ENCODE results near the gene TMEM178B.
"Not testable (repeated sequence)": the region's sequence is repeated elsewhere in the genome, so short reads cannot be mapped to it uniquely, and the experiment has no call there.

Gene TMEM178B

DNA sequence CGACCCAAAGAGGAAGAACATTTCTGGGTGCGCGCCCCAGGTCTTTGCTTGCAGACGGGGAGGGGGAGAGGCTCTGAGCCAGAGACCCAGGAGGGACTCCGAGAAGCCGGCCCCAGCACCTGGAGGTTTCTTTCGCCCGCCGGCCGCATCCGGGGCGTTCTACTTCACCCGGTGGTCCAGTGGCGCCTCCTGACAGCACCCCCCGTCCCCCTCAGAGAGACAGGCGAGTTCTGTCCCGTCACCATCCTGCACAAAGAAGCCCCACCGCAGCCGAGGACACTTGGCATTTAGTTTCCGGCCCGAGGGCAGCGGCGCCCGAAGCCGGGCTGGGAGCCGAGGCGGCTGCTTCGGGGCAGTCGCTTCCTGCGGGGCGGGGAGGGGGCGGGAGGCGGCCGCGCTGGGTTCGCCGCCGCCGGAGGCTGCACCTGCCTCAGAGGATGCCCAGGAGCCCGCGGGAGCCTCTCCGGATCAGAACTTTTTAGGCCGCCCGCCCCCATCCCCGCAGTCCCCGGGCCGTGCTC is at the start of gene TMEM178B:
Gene TMEM178B, plus strand, starts transcription at position 424 of the 521 bp plus-strand sequence.
- no peak for DNase-seq

DNA sequence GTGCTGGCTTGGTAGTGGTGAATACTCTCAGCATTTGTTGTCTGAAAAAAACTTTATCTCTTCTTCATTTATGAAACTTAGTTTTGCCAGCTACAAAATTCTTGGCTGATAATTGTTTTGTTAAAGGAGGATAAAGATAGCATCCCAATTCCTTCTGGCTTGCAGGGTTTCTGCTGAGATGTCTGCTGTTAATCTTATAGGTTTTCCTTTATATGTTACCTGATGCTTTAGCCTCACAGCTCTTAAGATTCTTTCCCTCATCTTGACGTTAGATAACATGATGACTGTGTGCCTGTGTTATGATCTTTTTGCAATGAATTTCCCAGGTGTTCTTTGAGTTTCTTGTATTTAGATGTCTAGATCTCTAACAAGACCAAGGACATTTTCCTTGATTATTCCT is 49.2 kb upstream of the TMEM178B start:
- no peak for DNase-seq

DNA sequence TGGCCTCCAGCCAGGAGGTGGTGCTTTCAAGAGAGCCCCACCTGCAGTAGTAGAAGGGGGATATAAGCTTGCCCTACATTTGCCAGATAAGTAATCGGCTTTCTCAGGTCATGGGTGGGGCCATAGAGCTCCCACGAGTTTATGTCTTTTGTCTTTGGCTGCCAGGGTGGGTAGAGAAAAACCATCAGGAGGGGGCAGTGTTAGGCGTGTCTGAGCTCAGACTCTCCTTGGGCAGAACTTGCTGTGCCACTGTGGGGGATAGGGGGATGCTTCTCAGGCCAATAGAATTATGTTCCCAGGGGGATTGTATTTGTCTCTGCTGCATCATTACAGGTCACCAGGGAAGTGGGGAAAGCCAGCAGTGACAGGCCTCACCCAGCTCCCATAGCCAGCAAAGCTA is 46.8 kb upstream of the TMEM178B start:
- DNase-seq, result no peak

DNA sequence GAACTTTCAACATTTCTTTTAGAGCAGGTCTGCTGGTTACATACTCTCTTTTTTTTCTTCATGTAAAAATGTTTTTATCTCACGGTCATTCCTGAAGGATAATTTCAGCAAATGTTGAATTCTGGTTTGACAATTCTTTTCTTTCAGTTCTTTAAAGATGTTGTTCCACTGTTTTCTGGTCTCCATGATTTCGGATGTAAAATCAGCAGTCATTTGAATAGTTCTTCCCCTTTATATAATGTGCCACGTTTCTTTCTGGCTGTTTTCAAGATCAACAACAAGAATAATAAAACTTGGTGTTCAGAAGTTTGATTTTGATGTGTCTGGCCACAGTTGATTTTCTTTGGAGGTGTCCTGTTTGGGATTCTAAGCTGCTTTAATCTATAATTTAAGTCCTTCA is 45.1 kb upstream of the TMEM178B start:
- DNase-seq, result no peak

- not testable (repeated sequence) for DNase-seq
These were observed 41.1 kb upstream of the TMEM178B start for GRCh38 chr7:141032539-141033323.

DNA sequence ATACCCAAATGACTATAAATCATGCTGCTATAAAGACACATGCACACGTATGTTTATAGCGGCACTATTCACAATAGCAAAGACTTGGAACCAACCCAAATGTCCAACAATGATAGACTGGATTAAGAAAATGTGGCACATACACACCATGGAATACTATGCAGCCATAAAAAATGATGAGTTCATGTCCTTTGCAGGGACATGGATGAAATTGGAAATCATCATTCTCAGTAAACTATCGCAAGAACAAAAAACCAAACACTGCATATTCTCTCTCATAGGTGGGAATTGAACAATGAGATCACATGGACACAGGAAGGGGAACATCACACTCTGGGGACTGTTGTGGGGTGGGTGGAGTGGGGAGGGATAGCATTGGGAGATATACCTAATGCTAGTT is 35.8 kb upstream of the TMEM178B start:
- not testable (repeated sequence) for DNase-seq

DNA sequence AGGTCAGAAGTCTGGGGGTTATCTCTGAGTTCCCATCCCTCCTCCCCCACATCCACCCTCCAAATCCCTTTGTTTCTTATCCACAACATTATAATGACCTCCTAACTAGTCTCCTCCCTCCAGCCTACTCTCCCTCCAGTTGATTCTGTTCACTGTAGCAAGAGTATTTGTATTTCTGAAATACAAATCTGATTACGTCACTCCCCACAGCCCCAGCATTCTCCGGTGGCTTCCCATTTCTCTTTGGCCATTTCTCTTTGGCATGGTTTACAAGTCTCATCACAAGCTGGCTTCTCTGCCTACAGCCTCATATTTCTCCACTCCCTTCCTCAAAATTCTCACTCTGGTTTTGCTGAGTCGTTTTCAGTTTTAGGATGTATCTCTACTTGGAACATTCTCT is 34.5 kb upstream of the TMEM178B start:
- no peak for DNase-seq

DNA sequence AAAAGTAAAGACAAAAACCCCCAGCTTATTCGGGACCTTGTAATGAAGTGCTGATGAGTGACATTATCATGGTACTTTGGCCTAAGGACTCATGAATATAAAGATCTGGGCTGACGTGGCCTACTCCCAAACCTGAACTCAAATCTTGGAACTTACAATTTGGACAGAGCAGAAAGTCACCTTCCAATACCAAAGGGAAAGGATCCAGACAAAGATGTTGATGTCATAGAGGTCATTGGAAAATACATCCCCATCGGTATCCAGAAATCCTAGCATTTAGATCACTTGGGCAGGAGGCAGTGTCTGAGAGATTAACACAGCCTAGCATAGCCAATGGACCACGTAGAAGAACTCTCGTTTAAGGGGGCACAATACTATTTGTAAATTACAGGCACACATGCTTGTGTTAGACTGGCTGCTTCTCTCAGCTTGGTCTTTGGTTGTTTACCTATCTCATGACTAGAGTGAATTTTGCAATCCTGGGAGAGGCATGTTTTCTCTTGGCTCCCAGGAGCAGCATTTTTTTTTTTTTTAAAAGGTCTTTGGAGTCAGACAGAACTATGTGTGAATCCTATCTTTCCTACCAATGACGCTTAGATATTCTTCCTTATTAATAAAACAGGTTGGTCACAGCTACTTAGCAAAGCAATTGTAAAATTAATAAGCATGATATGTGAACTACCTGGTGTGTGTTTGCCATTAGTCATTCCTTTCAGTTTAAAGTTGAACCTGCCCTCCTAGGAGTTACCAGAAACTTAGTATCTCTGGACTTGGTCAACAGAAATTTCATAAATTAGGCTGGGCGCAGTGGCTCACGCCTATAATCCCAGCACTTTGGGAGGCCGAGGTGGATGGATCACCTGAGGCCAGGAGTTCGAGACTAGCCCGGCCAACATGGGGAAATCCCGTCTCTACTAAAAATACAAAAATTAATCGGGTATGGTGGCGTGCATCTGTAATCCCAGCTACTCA is 31.4 kb upstream of the TMEM178B start:
- DNase-seq, result no peak

DNA sequence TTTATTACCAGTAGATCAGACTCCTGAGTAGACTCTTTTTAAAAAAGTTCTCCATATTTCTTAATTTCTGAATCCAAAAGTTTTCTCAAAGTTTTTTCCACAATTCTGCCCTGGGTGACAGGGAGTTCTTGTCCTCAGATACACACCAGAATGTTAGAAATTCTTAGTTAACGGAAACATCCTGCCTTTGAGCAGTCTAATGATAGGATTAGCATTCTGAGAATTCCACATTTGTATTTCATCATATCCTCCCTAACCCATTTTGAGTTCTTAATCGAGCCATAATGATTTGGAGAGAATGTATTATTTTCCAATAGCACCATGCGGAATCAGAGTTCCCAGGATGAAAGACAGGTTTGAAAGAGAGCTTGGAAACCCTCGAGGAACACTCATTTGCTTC is 30.2 kb upstream of the TMEM178B start:
- no peak for DNase-seq

DNA sequence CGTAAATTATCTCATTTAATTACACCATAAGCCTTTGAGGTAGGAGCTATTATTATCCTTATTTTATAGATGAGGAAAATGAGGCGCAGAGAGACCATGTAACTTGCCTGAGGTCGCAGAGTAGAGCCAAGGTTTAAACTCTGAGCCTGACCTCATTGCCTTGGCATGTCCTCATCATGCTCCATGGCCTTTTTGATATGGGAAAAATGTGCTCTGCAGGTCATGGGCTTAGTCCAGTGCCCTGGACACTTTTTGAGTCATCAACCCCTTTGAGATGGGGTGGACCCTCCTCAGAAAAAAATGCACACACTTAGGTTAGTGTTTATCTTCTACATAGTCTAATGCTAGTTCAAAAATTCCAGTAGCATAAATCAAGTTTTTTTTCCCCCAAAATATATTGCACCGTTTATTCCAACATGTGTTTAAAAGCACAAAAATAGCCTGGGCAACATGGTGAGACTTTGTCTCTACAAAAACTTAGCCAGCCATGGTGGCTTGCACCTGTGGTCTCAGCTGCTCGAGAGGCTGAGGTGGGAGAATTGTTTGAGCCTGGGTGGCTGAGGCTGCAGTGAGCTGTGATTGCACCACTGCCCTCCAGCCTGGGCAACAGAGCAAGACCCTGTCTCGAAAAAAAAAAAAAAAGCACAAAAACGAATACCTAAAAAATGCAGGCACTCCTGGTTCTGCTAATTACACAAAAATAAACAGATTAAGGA is 28.6 kb upstream of the TMEM178B start:
- DNase-seq, result no peak

- DNase-seq, result no peak
These were observed 27.8 kb upstream of the TMEM178B start for GRCh38 chr7:141045842-141046620.

DNA sequence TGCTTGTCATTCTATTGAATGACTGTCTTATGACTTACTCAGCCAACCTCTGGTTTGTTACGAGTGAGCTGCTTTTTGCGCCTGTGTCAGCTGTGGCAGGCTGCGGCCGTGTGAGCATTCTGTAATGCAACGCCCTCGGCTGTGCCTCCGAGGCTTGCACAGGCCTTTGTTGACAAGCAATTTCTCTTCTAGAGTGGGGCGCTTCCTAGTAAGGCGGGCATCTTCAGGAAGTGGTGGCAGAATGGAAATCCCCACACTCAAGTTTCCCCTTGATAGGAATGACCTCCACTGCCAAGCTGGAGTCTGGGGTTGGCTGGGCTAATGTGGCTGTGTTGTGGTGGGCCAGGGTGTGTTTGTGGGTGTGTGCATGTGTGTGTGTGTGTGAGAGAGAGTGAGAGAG is 20.2 kb upstream of the TMEM178B start:
- peak; percentile 65 for DNase-seq

DNA sequence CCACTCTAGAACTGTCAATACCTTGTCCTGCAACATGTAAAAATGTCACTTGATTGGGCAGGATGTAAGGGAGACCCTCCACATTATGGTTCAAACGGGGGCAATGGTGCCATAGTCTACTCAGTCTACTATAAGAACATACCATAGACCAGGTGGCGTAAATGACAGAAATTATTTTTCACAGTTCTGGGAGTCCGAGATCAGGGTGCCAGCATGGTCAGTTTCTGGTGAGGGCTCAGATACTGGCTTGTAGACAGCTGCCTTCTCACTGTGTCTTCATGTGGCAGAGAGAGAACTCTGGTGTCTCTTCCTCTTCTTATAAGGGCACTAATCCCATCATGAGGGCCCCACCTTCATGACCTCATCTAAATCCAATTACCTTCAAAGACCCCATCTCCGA is 18.7 kb upstream of the TMEM178B start:
- DNase-seq, result no peak

DNA sequence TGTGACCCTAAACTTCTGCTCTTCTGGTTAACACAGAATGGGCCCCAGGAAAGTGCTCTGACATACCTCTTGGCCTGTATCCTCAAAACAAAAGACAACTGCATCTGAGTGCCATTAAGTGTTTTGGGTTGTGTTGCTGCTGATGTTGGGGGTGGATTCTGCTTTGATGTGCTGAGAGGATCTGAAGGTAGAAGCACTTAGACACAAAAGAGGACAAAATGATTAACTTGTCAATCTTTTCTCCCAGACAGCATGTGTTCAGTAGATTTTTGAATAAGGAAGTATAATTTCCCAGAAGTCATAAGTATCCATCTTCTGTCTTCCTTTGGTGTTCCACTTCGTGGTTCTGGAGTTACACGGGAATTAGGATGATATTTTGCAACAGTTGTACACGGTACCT is 16.1 kb upstream of the TMEM178B start:
- no peak for DNase-seq

DNA sequence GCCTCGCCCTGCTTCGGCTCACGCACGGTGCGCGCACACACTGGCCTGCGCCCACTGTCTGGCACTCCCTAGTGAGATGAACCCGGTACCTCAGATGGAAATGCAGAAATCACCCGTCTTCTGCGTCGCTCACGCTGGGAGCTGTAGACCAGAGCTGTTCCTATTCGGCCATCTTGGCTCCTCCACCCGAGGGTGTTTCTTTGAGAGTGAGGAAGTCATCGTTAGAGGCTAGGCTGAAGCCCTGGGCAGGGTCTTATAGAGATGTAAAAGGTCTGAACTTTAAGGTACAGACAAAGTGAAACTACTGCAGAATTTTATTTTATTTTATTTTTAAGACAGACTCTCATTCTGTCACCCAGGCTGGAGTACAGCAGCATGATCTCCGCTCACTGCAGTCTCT is 6.0 kb upstream of the TMEM178B start:
- DNase-seq, result not testable (repeated sequence)

DNA sequence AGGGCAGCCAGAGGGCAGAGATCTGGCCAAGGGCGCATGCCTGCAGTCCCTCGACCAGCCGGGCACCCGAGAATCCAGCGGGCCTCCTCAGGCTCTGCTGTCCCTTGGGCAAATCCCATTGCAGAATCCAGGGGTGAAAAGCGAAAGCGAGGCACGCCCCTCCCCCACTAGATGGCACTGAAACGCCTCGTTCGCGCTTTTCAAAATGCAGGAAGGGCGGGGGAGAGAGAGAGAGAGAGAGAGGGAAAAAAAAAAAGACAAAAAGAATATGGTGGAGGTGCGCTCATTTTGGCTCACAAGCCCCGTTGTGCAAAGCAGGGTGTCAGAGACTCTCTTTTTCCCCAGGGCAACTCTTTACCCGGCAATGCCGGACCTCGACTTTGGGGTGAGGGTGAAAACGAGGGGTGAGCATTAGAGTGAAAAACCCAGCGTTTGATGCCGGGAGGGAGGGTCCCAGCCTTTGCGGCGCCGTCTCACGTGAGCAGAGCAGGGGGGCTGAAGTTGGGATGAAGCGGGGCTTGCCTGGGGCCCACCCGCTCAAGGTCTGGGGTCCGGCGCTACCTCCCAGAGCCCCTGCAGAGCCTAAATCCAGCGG is 2.5 kb upstream of the TMEM178B start:
- DNase-seq, result no peak

DNA sequence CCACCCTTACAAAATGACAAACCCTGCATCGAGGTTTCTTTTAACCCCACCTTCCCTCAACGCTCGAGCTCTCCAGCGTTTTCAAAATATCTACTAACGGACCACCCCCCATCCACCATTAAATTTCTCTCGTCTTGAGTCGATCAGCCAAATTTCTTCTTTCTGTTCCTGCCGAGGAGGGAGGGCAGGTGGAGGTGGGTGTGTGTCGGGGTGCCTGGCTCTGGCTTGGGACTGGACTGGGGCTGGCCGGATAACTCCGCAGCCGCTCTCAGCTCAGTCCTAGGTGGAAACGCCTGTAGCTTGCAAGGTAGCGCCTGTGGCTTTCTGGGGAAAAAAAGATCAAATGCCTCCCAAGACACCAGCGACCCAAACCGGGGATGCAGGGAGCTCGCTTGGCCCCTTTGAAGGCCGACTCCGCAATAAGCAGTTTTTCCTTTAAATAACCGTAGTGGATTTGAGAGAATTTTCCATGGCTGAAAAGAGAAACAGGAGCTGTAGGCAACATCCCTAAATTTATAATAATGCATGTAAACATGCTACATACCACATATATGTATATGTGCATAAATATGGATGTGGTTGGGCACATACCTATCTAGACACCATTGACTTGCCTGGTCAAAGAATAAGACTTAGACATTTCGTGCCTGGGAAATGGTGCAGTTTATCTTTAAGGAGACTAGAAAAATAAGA is 1.9 kb upstream of the TMEM178B start:
- no peak for DNase-seq

DNA sequence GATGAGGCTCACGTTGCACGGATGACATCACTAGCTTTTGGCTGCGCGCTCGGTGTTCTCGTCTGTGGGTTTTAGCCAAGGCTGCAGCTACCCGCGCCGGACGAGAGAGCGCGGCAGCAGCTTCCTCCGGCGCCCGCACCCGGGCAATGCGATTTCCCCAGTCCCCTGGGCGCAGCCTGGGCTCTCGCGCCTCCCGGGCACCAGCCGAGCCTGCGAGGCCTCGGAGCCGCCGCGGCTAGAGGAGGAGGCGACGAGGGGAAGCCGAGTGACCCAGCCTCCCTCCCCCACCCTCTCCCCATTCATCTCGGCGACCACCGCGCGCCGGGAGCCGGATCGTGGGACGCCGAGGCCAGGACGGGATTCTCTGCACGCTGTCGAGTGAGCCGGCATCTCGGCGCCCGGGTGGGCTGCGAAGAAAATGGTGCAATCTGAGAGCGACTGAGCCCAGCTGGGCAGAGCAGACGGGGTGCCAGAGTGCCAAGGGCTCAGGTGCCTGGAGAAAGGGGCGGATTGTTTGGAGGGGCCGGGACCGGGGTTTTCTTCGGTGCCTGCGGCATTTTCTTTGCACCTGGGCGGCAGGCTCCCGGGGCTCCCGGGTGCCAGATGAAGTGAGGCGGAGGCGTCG is 1.2 kb upstream of the TMEM178B start:
- DNase-seq, result no peak

- no peak for DNase-seq
These were observed 657 bp upstream of the TMEM178B start for GRCh38 chr7:141073173-141073640.

GRCh38 chr7:141074162-141074991 is 513 bp downstream of the TMEM178B start:
- no peak for DNase-seq

Data from stimulated activated naive CD4-positive, alpha-beta T cell treated with Interleukin-2 at 50 U/mL for 16 hours (primary cell).